GM23248 (cell line): ENCODE measurements around the gene SLC25A24.
"Not testable (repeated sequence)": the region's sequence is repeated elsewhere in the genome, so short reads cannot be mapped to it uniquely, and the experiment has no call there.

Source experiments
- EZH2 ChIP-seq: fragments of 200-600 bp; sonication (generic); IDR thresholded peaks from 2 replicates; pipeline ENCODE4 v1.6.1; 2018; ENCODE audit warnings: antibody characterized with exemption, mild to moderate bottlenecking; ENCODE audit not compliant: insufficient read depth, poor library complexity, severe bottlenecking
- EZH2phosphoT487 ChIP-seq: fragments of 200-600 bp; sonication (generic); IDR thresholded peaks from 2 replicates; pipeline ENCODE4 v1.6.1; 2018; ENCODE audit warnings: antibody characterized with exemption, moderate library complexity, mild to moderate bottlenecking, low read depth; ENCODE audit not compliant: insufficient read depth

- not testable (repeated sequence) for TF ChIP-seq EZH2, EZH2phosphoT487
Observed at GRCh38 chr1:108132367-108132766, 67.8 kb downstream of the SLC25A24 start.
